C4-2B (cell line): ENCODE measurements around the gene TXNIP.

Experiments used
- H3K27ac ChIP-seq: fragments of 450-650 bp; 2 replicates; pipeline ENCODE4 v1.5.1; 2017
- ZFX ChIP-seq: fragments of 450-650 bp; IDR thresholded peaks from 2 replicates; pipeline ENCODE4 v1.6.1; 2017
- TF ChIP-seq, protein P1 (sequence below): fragments of 450-650 bp; conservative IDR thresholded peaks from 2 replicates; pipeline ENCODE4 v1.5.1; 2017; ENCODE audit warnings: mild to moderate bottlenecking

TXNIP gene

DNA sequence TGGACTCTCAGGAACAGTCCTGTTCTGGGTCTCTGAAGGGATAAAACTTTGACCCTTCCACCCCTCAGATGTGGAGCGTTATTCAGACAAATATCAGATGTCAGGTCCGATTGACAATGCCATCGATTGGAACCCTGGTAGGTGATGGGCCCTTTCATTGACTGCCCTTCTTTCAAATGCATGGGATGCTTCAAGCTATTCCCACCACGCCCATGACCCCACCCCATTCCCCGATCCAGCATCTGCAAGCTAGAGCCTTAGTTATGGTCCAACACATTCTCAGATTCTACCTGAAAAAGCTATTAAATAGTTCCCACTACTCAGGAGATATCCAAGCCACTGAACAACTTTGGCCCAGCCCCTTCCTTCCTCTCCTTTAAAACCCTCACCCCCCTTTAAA is 19.4 kb downstream of the TXNIP start:
- TF ChIP-seq, protein P1, sequence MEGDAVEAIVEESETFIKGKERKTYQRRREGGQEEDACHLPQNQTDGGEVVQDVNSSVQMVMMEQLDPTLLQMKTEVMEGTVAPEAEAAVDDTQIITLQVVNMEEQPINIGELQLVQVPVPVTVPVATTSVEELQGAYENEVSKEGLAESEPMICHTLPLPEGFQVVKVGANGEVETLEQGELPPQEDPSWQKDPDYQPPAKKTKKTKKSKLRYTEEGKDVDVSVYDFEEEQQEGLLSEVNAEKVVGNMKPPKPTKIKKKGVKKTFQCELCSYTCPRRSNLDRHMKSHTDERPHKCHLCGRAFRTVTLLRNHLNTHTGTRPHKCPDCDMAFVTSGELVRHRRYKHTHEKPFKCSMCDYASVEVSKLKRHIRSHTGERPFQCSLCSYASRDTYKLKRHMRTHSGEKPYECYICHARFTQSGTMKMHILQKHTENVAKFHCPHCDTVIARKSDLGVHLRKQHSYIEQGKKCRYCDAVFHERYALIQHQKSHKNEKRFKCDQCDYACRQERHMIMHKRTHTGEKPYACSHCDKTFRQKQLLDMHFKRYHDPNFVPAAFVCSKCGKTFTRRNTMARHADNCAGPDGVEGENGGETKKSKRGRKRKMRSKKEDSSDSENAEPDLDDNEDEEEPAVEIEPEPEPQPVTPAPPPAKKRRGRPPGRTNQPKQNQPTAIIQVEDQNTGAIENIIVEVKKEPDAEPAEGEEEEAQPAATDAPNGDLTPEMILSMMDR, result no peak
- no peak for TF ChIP-seq ZFX
- no peak overlapping the region for H3K27ac ChIP-seq

DNA sequence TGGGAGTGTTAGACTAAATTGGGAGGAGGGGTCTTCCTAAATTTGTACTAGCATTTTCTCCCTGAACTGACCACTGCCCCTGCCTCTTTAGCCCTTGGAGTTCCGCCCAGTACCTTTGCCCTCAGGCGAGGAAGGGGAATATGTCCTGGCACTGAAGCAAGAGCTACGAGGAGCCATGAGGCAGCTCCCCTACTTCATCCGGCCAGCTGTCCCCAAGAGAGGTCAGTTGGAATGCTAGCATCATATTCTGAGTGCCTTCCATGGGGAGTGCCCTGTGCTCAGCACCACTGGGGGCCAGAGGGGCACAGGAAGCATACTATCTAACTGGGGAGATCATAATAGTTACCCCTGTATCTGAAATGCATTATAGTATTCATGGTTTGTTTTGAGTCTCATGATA is 21.2 kb downstream of the TXNIP start:
- H3K27ac ChIP-seq, result no peak overlapping the region
- TF ChIP-seq, protein P1, result no peak
- TF ChIP-seq ZFX, result no peak

GRCh38 chr1:145974721-145975120 is 21.7 kb downstream of the TXNIP start:
- no peak overlapping the region for H3K27ac ChIP-seq
- TF ChIP-seq ZFX, result no peak
- TF ChIP-seq, protein P1, result no peak

DNA sequence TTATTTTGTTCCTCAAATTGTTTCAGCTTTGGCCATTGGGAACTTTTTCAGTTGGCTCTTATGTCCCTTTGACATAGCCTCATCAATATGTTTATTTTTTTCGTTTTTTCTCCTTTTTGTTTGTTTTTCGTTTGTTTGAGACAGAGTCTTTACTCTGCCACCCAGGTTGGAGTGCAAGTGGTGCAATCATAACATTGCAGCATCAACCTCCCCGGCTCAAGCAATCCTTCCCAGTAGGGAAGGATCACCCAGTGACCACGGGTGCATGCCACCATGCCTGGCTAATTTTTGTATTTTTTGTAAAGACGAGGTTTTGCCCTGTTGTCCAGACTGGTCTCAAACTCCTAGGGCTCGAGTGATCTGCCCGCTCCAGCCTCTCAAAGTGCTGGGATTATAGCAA is 23.8 kb downstream of the TXNIP start:
- H3K27ac ChIP-seq, result no peak overlapping the region
- TF ChIP-seq, protein P1, result no peak
- no peak for TF ChIP-seq ZFX

DNA sequence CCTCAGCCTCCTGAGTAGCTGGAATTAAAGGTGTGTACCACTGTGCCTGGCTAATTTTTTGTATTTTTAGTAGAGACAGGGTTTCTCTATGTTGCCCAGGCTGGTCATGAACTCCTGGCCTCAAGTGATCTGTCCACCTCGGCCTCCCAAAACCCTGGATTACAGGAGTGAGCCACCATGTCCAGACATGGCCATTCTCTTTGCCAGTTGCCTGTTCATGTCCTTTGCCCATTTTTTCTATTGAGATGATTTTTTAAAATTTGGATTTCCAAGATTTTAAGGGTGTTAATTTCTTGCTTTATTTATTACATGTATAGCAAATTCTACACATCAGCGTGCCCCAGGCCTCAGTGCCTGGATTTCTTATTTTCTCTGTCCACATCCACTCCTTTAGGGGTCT is 29.1 kb downstream of the TXNIP start:
- TF ChIP-seq, protein P1, result no peak
- TF ChIP-seq ZFX, result no peak
- no peak overlapping the region for H3K27ac ChIP-seq

DNA sequence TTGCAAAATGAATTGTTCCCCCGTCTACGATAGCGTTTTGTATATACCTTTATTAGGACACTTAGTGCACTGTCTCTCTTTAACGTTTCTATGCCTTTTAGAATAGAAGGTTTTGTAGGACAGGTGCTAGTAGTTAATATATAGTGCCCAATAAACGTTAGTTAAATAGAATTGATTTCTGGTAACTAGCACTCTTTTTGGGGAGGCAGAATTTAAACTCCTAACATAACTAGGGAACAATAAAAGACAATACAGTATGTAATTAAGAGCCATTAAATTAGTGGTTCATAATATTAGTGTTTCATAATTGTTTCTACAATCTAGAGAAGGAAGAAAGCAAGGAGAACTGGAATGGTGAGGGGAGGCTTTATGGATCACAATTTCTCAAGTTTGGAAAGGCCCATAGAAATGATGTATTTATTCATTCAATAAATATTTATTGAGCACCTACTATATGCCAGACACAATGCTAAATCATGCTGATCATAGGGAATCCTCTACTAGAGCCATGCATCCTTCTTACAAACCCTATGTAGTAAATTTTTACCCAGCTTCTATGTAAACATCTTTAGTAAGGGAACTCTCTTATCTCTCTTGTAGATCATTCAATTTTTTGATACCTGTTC is 31.1 kb downstream of the TXNIP start:
- H3K27ac ChIP-seq, result no peak overlapping the region; the same call in 1 of the 2 replicates
- no peak for TF ChIP-seq ZFX
- TF ChIP-seq, protein P1, result no peak

DNA sequence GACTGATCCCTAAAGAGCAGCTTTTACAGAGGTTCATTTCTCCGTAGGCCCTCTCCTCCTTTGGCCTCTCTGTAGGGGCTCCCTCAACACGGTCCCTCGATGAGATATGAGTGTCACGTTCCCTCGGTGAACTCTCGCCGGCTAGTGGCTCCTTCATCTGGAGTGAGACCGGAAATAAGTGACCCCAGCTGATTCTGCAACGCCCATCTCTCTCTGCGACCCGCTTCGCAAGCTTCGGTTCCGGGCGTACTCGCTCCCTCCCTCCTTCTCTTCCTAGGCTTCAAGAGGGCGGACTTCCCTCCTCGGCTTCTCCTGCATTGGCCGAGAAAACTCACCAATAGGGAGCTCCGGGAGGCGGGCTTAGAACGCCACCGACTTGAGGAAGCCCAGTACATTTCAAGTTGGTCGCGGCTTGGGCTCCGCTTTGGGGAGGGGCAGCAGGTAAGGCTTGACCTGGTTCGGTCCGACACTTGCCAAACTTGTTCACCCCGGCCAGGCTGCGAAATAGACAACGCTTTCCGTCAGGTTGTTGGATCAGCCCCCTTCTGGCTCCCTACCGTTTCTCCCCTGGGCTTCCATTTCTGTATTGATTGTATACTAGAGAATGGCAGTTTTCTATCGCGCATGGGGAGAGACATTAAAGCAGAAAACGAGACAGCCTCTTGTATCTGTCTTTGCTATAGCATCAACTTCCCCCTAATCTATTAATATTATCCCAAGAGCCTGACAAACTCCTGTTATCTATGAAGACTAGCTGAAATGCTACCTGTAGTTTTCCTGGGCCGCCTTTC is 31.9 kb downstream of the TXNIP start, which contains the start of the genes ANKRD34A and POLR3GL:
TSS of gene ANKRD34A (minus strand) at position 248 of the 791 bp plus-strand sequence. CDS start 2,816 bp downstream, outside the sequence.
TSS of gene POLR3GL (plus strand) at position 363 of the 791 bp plus-strand sequence. CDS start 10,176 bp downstream, outside the sequence.
- H3K27ac ChIP-seq, result peak within 1 kb of the TSS; percentile 64
- no peak for TF ChIP-seq ZFX
- TF ChIP-seq, protein P1, result no peak
